Measurements from ENCODE around the gene TMEM175. TPM values are rescaled to one million over a fixed set of nuclear protein-coding genes. Genes with fewer than 3 reads are reported as not detected.

Gene TMEM175
- total RNA-seq, 2 experiments from 2014 or later, result 51.3 to 57.7 TPM

DNA sequence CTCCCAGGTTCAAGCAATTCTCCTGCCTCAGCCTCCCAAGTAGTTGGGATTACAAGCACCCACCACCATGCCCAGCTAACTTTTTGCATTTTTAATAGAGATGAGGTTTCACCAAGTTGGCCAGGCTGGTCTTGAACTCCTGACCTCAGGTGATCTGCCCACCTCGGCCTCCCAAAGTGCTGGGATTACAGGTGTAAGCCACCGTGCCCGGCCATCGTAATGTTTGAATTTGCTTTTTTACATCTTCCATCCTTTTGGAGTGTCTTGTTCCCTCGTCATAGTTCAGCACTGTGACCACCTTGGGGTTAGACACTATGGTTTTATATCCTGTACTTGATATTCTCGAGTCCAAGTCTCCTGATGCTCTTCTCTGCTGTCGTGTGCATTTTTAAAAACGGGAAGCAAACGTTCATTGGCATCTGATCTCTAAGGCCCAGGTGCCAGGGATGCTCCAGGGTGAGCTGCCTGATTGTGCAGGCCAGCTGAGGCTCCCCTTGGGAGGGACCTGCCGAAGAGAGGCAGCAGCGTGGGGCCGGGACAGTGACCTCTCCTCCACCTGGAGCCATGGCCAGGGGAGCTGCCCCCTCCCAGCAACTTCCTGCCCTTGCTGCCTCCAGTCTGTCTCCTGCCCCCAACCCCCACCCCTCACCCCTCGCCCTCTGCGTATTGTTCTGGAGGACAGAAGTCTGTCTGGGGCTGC lies 24.4 kb downstream of the TMEM175 start:
- Histone ChIP-seq H3K36me3 (ENCODE audit: insufficient read depth, low read length) (peaks cover 5% of the 10 kb centered on the region), H3K4me3 (ENCODE audit: low read length) (no peak overlapping the region), H3K9me3 (ENCODE audit: control insufficient read depth in 1 of 2, insufficient read depth in 1 of 2, low read length in 2 of 2) (peaks cover 0 to 6% of the 10 kb centered on the region in 2 experiments), H3K4me1 (ENCODE audit: insufficient read depth, low read length) (no peaks in the 10 kb centered on the region), H3K27ac (ENCODE audit: low read depth in 1 of 2, low read length in 2 of 2) (no peak overlapping the region), H3K27me3 (ENCODE audit: control insufficient read depth in 1 of 2, insufficient read depth in 2 of 2, low read length in 2 of 2) (no peaks in the 10 kb centered on the region)
- TF ChIP-seq, protein P1, sequence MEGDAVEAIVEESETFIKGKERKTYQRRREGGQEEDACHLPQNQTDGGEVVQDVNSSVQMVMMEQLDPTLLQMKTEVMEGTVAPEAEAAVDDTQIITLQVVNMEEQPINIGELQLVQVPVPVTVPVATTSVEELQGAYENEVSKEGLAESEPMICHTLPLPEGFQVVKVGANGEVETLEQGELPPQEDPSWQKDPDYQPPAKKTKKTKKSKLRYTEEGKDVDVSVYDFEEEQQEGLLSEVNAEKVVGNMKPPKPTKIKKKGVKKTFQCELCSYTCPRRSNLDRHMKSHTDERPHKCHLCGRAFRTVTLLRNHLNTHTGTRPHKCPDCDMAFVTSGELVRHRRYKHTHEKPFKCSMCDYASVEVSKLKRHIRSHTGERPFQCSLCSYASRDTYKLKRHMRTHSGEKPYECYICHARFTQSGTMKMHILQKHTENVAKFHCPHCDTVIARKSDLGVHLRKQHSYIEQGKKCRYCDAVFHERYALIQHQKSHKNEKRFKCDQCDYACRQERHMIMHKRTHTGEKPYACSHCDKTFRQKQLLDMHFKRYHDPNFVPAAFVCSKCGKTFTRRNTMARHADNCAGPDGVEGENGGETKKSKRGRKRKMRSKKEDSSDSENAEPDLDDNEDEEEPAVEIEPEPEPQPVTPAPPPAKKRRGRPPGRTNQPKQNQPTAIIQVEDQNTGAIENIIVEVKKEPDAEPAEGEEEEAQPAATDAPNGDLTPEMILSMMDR (IDR thresholded peaks at IDR 0.05), result no peak
- ChIA-PET CTCF (no interaction called here), POLR2A (no interaction called here)
- DNase-seq, result no peak
- intact Hi-C loops (cut with DNase I, micrococcal nuclease), result no loop called here
- H3K4me3 Mint-ChIP-seq, result no peak overlapping the region
- no peak overlapping the region for H3K27ac Mint-ChIP-seq
- no peaks in the 10 kb centered on the region for H3K27me3 Mint-ChIP-seq
- no peaks in the 10 kb centered on the region for H3K9me3 Mint-ChIP-seq
- no peaks in the 10 kb centered on the region for H3K4me1 Mint-ChIP-seq (ENCODE audit: low read depth)
- H3K36me3 Mint-ChIP-seq (ENCODE audit: low read depth), result peaks cover 31% of the 10 kb centered on the region
- ATAC-seq (ENCODE audit: poor library complexity), result no peak

DNA sequence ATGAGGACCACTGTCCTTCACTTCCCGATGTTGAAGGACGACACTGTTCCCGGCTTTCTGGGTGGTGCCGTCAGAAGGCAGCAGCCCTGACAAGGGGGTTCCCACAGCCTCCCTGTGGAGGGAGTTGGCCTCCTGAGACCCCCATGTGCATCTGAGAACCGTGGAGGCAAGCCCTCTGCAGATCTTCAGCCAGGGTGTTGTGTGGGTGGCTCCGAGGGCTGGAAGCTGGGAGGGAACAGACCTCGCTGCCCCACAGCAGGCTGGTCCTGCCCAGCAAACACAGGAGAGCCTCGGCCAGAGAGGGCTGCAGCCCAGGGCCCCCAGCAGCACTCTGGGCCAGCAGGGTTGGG lies 24.9 kb downstream of the TMEM175 start:
- no peaks in the 10 kb centered on the region for H3K4me1 Mint-ChIP-seq (ENCODE audit: low read depth)
- Histone ChIP-seq H3K36me3 (ENCODE audit: insufficient read depth, low read length) (peaks cover 9% of the 10 kb centered on the region), H3K4me1 (ENCODE audit: insufficient read depth, low read length) (no peaks in the 10 kb centered on the region), H3K27ac (ENCODE audit: low read depth in 1 of 2, low read length in 2 of 2) (no peak overlapping the region), H3K9me3 (ENCODE audit: control insufficient read depth in 1 of 2, insufficient read depth in 1 of 2, low read length in 2 of 2) (peaks cover 0 to 6% of the 10 kb centered on the region in 2 experiments), H3K27me3 (ENCODE audit: control insufficient read depth in 1 of 2, insufficient read depth in 2 of 2, low read length in 2 of 2) (no peaks in the 10 kb centered on the region), H3K4me3 (ENCODE audit: low read length) (no peak overlapping the region)
- intact Hi-C loops (cut with DNase I, micrococcal nuclease), result no loop called here
- TF ChIP-seq, protein P1 (IDR thresholded peaks at IDR 0.05), result no peak
- no peaks in the 10 kb centered on the region for H3K27me3 Mint-ChIP-seq
- H3K4me3 Mint-ChIP-seq, result no peak overlapping the region
- DNase-seq (no peak), ATAC-seq (ENCODE audit: poor library complexity) (no peak)
- H3K9me3 Mint-ChIP-seq, result no peaks in the 10 kb centered on the region
- ChIA-PET POLR2A (no interaction called here), CTCF (no interaction called here)
- no peak overlapping the region for H3K27ac Mint-ChIP-seq
- peaks cover 35% of the 10 kb centered on the region for H3K36me3 Mint-ChIP-seq (ENCODE audit: low read depth)

DNA sequence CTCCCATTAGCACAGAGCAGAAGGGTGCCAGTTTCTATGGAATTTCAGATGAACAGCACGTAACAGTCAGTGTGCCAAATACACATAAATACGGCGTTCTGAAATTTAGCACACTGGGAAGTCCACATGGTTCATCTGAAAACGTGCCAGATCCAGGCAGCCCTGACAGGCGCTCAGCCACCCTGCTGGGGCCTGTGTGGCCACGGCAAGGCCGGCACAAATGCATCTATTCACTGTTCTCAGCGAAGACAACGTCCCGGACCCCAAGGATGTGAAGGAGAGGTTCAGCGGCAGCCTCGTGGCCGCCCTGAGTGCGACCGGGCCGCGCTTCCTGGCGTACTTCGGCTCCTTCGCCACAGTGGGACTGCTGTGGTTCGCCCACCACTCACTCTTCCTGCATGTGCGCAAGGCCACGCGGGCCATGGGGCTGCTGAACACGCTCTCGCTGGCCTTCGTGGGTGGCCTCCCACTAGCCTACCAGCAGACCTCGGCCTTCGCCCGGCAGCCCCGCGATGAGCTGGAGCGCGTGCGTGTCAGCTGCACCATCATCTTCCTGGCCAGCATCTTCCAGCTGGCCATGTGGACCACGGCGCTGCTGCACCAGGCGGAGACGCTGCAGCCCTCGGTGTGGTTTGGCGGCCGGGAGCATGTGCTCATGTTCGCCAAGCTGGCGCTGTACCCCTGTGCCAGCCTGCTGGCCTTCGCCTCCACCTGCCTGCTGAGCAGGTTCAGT lies 25.5 kb downstream of the TMEM175 start:
- Histone ChIP-seq H3K36me3 (ENCODE audit: insufficient read depth, low read length) (peaks cover 15% of the 10 kb centered on the region), H3K27me3 (ENCODE audit: control insufficient read depth in 1 of 2, insufficient read depth in 2 of 2, low read length in 2 of 2) (no peaks in the 10 kb centered on the region), H3K4me3 (ENCODE audit: low read length) (no peak overlapping the region), H3K27ac (ENCODE audit: low read depth in 1 of 2, low read length in 2 of 2) (no peak overlapping the region), H3K9me3 (ENCODE audit: control insufficient read depth in 1 of 2, insufficient read depth in 1 of 2, low read length in 2 of 2) (peaks cover 0 to 6% of the 10 kb centered on the region in 2 experiments), H3K4me1 (ENCODE audit: insufficient read depth, low read length) (no peaks in the 10 kb centered on the region)
- no peaks in the 10 kb centered on the region for H3K9me3 Mint-ChIP-seq
- no peak for ATAC-seq (ENCODE audit: poor library complexity)
- peaks cover 35% of the 10 kb centered on the region for H3K36me3 Mint-ChIP-seq (ENCODE audit: low read depth)
- intact Hi-C loops (cut with DNase I, micrococcal nuclease), result no loop called here
- no peak overlapping the region for H3K4me3 Mint-ChIP-seq
- CTCF ChIA-PET, result no interaction called here
- no peaks in the 10 kb centered on the region for H3K27me3 Mint-ChIP-seq
- H3K27ac Mint-ChIP-seq, result no peak overlapping the region
- H3K4me1 Mint-ChIP-seq (ENCODE audit: low read depth), result no peaks in the 10 kb centered on the region
- TF ChIP-seq, protein P1 (IDR thresholded peaks at IDR 0.05), result no peak
- peak in 2 of 14 experiments; percentile 9 to 12 for DNase-seq
- POLR2A ChIA-PET, result interaction anchor here (0.6 kb wide), 1 partner anchor 200 kb away, joined by 3 read pairs; no protein-coding TSS in a partner anchor

Measured in CD4-positive, alpha-beta T cell (primary cell).